Stomach (tissue), 4 donors: Measurements from ENCODE around the gene MICAL2.
A peak's percentile ranks its signal among the peaks of the same experiment; 100 is the strongest.

ENCODE experiments used
- POLR2A ChIP-seq, 4 donors: fragments of 450-650 bp; IDR thresholded peaks; one replicate each; pipeline ENCODE4 v1.6.1; 2016; ENCODE audit warnings: antibody characterized with exemption in 4 of 4, control low read depth in 2 of 4, mild to moderate bottlenecking in 1 of 4, moderate library complexity in 1 of 4
- POLR2AphosphoS5 ChIP-seq, 3 donors: sonication (generic); formaldehyde crosslinking; IDR thresholded peaks; one replicate each; pipeline ENCODE4 v1.6.1; 2016; ENCODE audit warnings: antibody characterized with exemption in 3 of 3

DNA sequence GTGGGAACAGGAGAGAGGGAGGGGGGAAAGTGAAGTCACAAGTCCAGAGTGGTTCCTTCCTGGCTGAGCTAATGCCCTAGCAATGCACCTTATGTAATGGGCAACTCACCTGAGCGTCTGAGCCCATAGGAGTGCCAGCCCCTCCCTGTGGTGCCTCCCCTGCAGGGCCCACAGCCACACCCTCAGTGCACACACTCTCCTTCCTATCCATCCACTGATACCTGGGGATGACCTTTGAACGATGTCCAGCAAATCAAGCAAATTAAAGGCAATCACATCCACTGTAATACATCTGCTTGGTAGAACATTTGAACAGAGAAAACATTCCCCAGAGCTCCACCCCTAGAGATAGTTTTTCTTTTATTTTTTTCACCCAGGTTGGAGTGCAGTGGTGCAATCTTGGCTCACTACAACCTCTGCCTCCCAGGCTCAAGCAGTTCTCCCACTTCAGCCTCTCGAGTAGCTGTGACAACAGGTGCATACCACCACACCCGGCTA is 19.6 kb upstream of the MICAL2 start:
- TF ChIP-seq POLR2A (IDR thresholded peaks at IDR 0.05) (no peak), POLR2AphosphoS5 (IDR thresholded peaks at IDR 0.05) (peak in 2 of 3 donors; percentile 38 to 65)
